K562 (cell line): ENCODE data around the gene LRRC41. TPM values are rescaled to one million over a fixed set of nuclear protein-coding genes. Genes with fewer than 3 reads are reported as not detected.

Source experiments
- ATAC-seq: fragments of 200-7000 bp; cut with Tn5 transposase; 3 replicates; pipeline ENCODE4 v1.9.1; 2020; ENCODE audit warnings: moderate library complexity
- BruUV-seq: library from RNA; stranded (reverse); fragments of 400-500 nt; replicated peaks from 2 replicates; lab custom pipeline; 2021; lab: Mats Ljungman, UMichigan
- CTCF ChIA-PET: fragments of 300-600 bp; formaldehyde crosslinking; extraction: SDS; loops from one replicate; lab custom pipeline; 2021; ENCODE audit warnings: low intra/inter-chr PET ratio; lab: Yijun Ruan, JAX
- POLR2A ChIA-PET: fragments of 300-600, 350-650 bp; sonication (Branson Sonifier 250); formaldehyde crosslinking; extraction: SDS; loops from one replicate; lab custom pipeline; 2021; ENCODE audit warnings: antibody characterized with exemption, inconsistent platforms; lab: Yijun Ruan, JAX
- DNase-seq, 4 experiments: peaks; one replicate each; pipeline versions ENCODE4 v3.0.0 to v3.0.0-alpha.2; 2011 to 2018; ENCODE audit warnings: low spot score in 3 of 4, mixed read lengths in 3 of 4; ENCODE audit errors: extremely low read depth in 1 of 4
- FAIRE-seq: peaks from 2 replicates; lab custom pipeline; 2011; peaks lifted over from hg19 to GRCh38; lab: Jason Lieb, UNC
- H2AFZ ChIP-seq: 2 replicates; pipeline ENCODE4 v1.6.0; 2011; ENCODE audit warnings: low read depth, low read length, control low read depth, inconsistent platforms
- H3K27ac ChIP-seq: fragments of 200-600 bp; 3 replicates; pipeline ENCODE4 v1.8.0; 2011; ENCODE audit warnings: low read depth, mild to moderate bottlenecking, control low read depth, inconsistent platforms, low read length, moderate library complexity, mixed read lengths; ENCODE audit errors: extremely low read depth
- H3K27me3 ChIP-seq, 2 experiments: fragments of 300-600 bp in 1 of 2; 2 replicates in 1 of 2; 3 replicates in 1 of 2; pipeline versions ENCODE4 v1.6.0 to v1.8.0; 2011; ENCODE audit warnings: inconsistent platforms in 2 of 2, low read length in 2 of 2, mild to moderate bottlenecking in 1 of 2, mixed read lengths in 1 of 2, moderate library complexity in 1 of 2; ENCODE audit not compliant: control insufficient read depth in 2 of 2, insufficient read depth in 2 of 2
- H3K36me3 ChIP-seq: fragments of 300-600 bp; 3 replicates; pipeline ENCODE4 v1.8.0; 2011; ENCODE audit warnings: mild to moderate bottlenecking, low read length, inconsistent platforms; ENCODE audit not compliant: control insufficient read depth, insufficient read depth
- H3K4me1 ChIP-seq, 2 experiments: fragments of 200-600 bp in 1 of 2; replicated peaks in 1 of 2; 2 replicates in 1 of 2; 3 replicates in 1 of 2; pipeline versions ENCODE4 v1.5.1 to v1.8.0; 2011; ENCODE audit warnings: inconsistent platforms in 2 of 2, low read length in 2 of 2, mild to moderate bottlenecking in 1 of 2, mixed read lengths in 1 of 2, moderate library complexity in 1 of 2; ENCODE audit not compliant: control insufficient read depth in 2 of 2, insufficient read depth in 2 of 2
- H3K4me2 ChIP-seq: 2 replicates; pipeline ENCODE4 v1.6.1; 2011; ENCODE audit warnings: low read length, control low read depth, inconsistent platforms, mixed read lengths; ENCODE audit not compliant: insufficient read depth
- H3K4me3 ChIP-seq: fragments of 200-600 bp; sonication (generic), shearing (Covaris generic); 2 replicates; pipeline ENCODE4 v1.5.1; 2016; ENCODE audit warnings: control low read depth, inconsistent platforms
- H3K79me2 ChIP-seq: fragments of 200-600 bp; 3 replicates; pipeline ENCODE4 v1.8.0; 2011; ENCODE audit warnings: low read length, inconsistent platforms; ENCODE audit not compliant: control insufficient read depth, insufficient read depth
- H3K9ac ChIP-seq, 2 experiments: 2 replicates each; pipeline versions ENCODE4 v1.6.0 to v1.6.1; 2011; ENCODE audit warnings: low read depth in 2 of 2, low read length in 2 of 2, control low read depth in 1 of 2, inconsistent platforms in 1 of 2, mild to moderate bottlenecking in 1 of 2, mixed read lengths in 1 of 2; ENCODE audit not compliant: insufficient read depth in 1 of 2
- H3K9me1 ChIP-seq: one replicate; pipeline ENCODE4 v1.6.0; 2011; ENCODE audit warnings: inconsistent platforms, mild to moderate bottlenecking, low read length, moderate library complexity; ENCODE audit not compliant: control insufficient read depth, insufficient read depth
- H3K9me3 ChIP-seq: replicated peaks from 2 replicates; pipeline ENCODE4 v1.5.1; 2011; ENCODE audit warnings: low read depth, low read length, inconsistent platforms; ENCODE audit not compliant: control insufficient read depth, insufficient read depth
- H4K20me1 ChIP-seq: replicated peaks from 2 replicates; pipeline ENCODE4 v1.6.1; 2011; ENCODE audit warnings: low read length, inconsistent platforms, mixed read lengths; ENCODE audit not compliant: control insufficient read depth, insufficient read depth
- CXXC5 ChIP-seq: fragments of 250-450 bp; sonication (Bioruptor Pico); IDR thresholded peaks from 2 replicates; pipeline ENCODE4 v1.8.0; 2022; ENCODE audit warnings: inconsistent platforms, mild to moderate bottlenecking, moderate library complexity
- LCOR ChIP-seq: sonication (generic); formaldehyde crosslinking; IDR thresholded peaks from 2 replicates; pipeline ENCODE4 v1.8.0; 2022; ENCODE audit warnings: mild to moderate bottlenecking, missing genetic modification reagents
- MEIS2 ChIP-seq: fragments of 450-650 bp; IDR thresholded peaks from 2 replicates; pipeline ENCODE4 v1.6.1; 2014; ENCODE audit warnings: mild to moderate bottlenecking; ENCODE audit not compliant: partially characterized antibody
- NCOR1 ChIP-seq: fragments of 450-650 bp; IDR thresholded peaks from 2 replicates; pipeline ENCODE4 v1.6.1; 2016; ENCODE audit warnings: mild to moderate bottlenecking, moderate library complexity
- NR2F6 ChIP-seq: fragments of 450-650 bp; formaldehyde crosslinking; IDR thresholded peaks from 2 replicates; pipeline ENCODE4 v1.4.0; 2020; ENCODE audit warnings: mild to moderate bottlenecking
- SNRNP70 ChIP-seq: fragments of 200-400 bp; formaldehyde crosslinking; optimal IDR thresholded peaks from 2 replicates; pipeline ENCODE3; 2017; ENCODE audit warnings: low read depth, low read length
- STAT5A ChIP-seq: IDR thresholded peaks from 2 replicates; pipeline ENCODE4 v1.6.1; 2012; ENCODE audit warnings: low read length, inconsistent platforms, borderline replicate concordance
- TEAD4 ChIP-seq, 2 experiments: sonication (generic) in 1 of 2; formaldehyde crosslinking in 1 of 2; IDR thresholded peaks; 2 replicates each; pipeline versions ENCODE4 v1.6.1 to v1.8.0; 2012 to 2022; ENCODE audit warnings: borderline replicate concordance in 1 of 2, inconsistent platforms in 1 of 2, low read length in 1 of 2, mild to moderate bottlenecking in 1 of 2, missing genetic modification reagents in 1 of 2
- TRIM24 ChIP-seq, 2 experiments: fragments of 450-650 bp; IDR thresholded peaks; 2 replicates each; pipeline ENCODE4 v1.6.1; 2016
- ZC3H11A ChIP-seq: IDR thresholded peaks from 2 replicates; pipeline ENCODE4 v1.6.1; 2012; ENCODE audit warnings: low read depth, low read length, improper control_type of control experiment
- ZEB2 ChIP-seq: fragments of 450-650 bp; IDR thresholded peaks from 2 replicates; pipeline ENCODE4 v1.6.1; 2016
- ZNF3 ChIP-seq: fragments of 250-450 bp; sonication (Bioruptor Pico); IDR thresholded peaks from 2 replicates; pipeline ENCODE4 v1.5.0; 2021; ENCODE audit warnings: mild to moderate bottlenecking, moderate library complexity
- ZNF318 ChIP-seq, 2 experiments: fragments of 450-650 bp; IDR thresholded peaks; 2 replicates each; pipeline ENCODE4 v1.6.1; 2016; ENCODE audit warnings: mild to moderate bottlenecking in 2 of 2, borderline replicate concordance in 1 of 2, low read depth in 1 of 2, moderate library complexity in 1 of 2
- in situ Hi-C: fragments of 300-500 bp; cut with MboI; formaldehyde crosslinking; loops from 4 replicates; pipeline ENCODE4 v1.15.0; 2018; ENCODE audit warnings: inconsistent platforms, mixed read lengths
- intact Hi-C: fragments of 100-400 bp; cut with micrococcal nuclease; formaldehyde crosslinking; loops from 2 replicates; pipeline ENCODE4 v1.14.2; 2022
- polyA plus RNA-seq, 8 experiments: library from polyadenylated mRNA; depleted of rRNA in 4 of 8; stranded (reverse) in 5 of 8; unstranded in 3 of 8; fragments of >200 nt; fragmentation: Nextera tagmentation in 2 of 8; fragmentation: Illumina TruSeq in 1 of 8; extraction: Ambion mirVana in 2 of 8; extraction: Trizol in 1 of 8; gene quantifications; 2 replicates each; pipeline versions ENCODE4 v1.2.1 to v1.2.3, GENCODE V29; 2011 to 2014; ENCODE audit warnings: inconsistent platforms in 1 of 8, missing spikeins in 1 of 8
- total RNA-seq, 7 experiments: library from RNA; depleted of rRNA in 6 of 7; stranded (reverse); fragments of >200 nt in 6 of 7; fragmentation: Illumina TruSeq in 2 of 7; extraction: Trizol in 2 of 7; gene quantifications; 2 replicates each; pipeline versions ENCODE4 v1.2.1 to v1.2.3, GENCODE V29; 2011 to 2021; ENCODE audit warnings: low replicate concordance in 1 of 7

Gene LRRC41
- total and polyA plus RNA-seq, 9 of the 15 experiments (the other 6 are each of a cell fraction or from before 2014, with no cell fraction given): 10.5 to 64.7 (median 44.2) TPM

GRCh38 chr1:46300673-46301405 is 2.6 kb downstream of the LRRC41 start (continued):
- TF ChIP-seq ZC3H11A (no peak), MEIS2 (no peak), LCOR (CRISPR knock-in tag) (0 out of 2 replicates have a peak, but pooled peaks have one; percentile 40), ZEB2 (no peak), NR2F6 (CRISPR knock-in tag) (0 out of 2 replicates have a peak, but pooled peaks have one; percentile 35), TRIM24 (IDR thresholded peaks at IDR 0.05) (no peak), ZNF3 (CRISPR knock-in tag) (no peak)

GRCh38 chr1:46298387-46298786 is 5.0 kb downstream of the LRRC41 start:
- H3K36me3 ChIP-seq: peaks cover 56% of the 10 kb centered on the region
- no peak overlapping the region for H3K4me2 ChIP-seq
- peaks cover 61% of the 10 kb centered on the region for H3K79me2 ChIP-seq
- H3K4me3 ChIP-seq: no peak overlapping the region
- peaks cover 22 to 26% of the 10 kb centered on the region in 2 experiments; a peak in 4 of 5 replicates for H3K4me1 ChIP-seq
- in situ Hi-C loops: no loop called here
- ChIA-PET CTCF (no interaction called here), POLR2A (interaction anchor here (0.6 to 22.1 kb wide), 6 partner anchors 17 to 80 kb away, joined by 3 to 410 read pairs (median 4); partner anchors contain the start of gene RAD54L)
- H2AFZ ChIP-seq: no peak overlapping the region
- ATAC-seq (no peak), DNase-seq (no peak), FAIRE-seq (no peak)
- H3K27ac ChIP-seq: peak overlapping the region; percentile 8; the same call in 1 of the 3 replicates
- no peaks in the 10 kb centered on the region for H3K27me3 ChIP-seq
- H4K20me1 ChIP-seq: no peaks in the 10 kb centered on the region; the same call in 1 of the 2 replicates
- BruUV-seq: no TSS peak
- H3K9ac ChIP-seq: no peak overlapping the region; a peak in 1 of 4 replicates
- intact Hi-C loops: no loop called here
- H3K9me3 ChIP-seq: no peaks in the 10 kb centered on the region
- H3K9me1 ChIP-seq: peaks cover 6% of the 10 kb centered on the region
- TF ChIP-seq STAT5A: peak; percentile 19; the same call in 1 of the 2 replicates
- peak; percentile 42 for TF ChIP-seq MEIS2
- TF ChIP-seq TEAD4 (IDR thresholded peaks at IDR 0.05; ENCODE audit: low read length): peak; percentile 43; the same call in 1 of the 2 replicates
- no peak for TF ChIP-seq TEAD4 (CRISPR knock-in tag; IDR thresholded peaks at IDR 0.05; ENCODE audit: borderline replicate concordance)
- 0 out of 2 replicates have a peak, but pooled peaks have one; percentile 8 for TF ChIP-seq NCOR1
- no peak for TF ChIP-seq ZNF318 (IDR thresholded peaks at IDR 0.05; ENCODE audit: borderline replicate concordance in 1 of 2, low read depth in 1 of 2)
- no peak for TF ChIP-seq SNRNP70
- no peak for TF ChIP-seq CXXC5 (CRISPR knock-in tag)
